Activated naive CD8-positive, alpha-beta T cell (primary cell): ENCODE results near the gene AGBL4.

Source experiments
- H3K27ac Mint-ChIP-seq: one replicate; pipeline ENCODE4 v1.8.0; 2021; ENCODE audit warnings: mixed read lengths
- H3K27me3 Mint-ChIP-seq: one replicate; pipeline ENCODE4 v1.8.0; 2021; ENCODE audit warnings: mixed read lengths
- H3K36me3 Mint-ChIP-seq: one replicate; pipeline ENCODE4 v1.8.0; 2021; ENCODE audit warnings: mixed read lengths
- H3K4me1 Mint-ChIP-seq: one replicate; pipeline ENCODE4 v1.8.0; 2021; ENCODE audit warnings: low read depth, mixed read lengths
- H3K4me3 Mint-ChIP-seq: one replicate; pipeline ENCODE4 v1.8.0; 2021; ENCODE audit warnings: mild to moderate bottlenecking, mixed read lengths
- H3K9me3 Mint-ChIP-seq: one replicate; pipeline ENCODE4 v1.8.0; 2021; ENCODE audit warnings: low read depth, mixed read lengths

The AGBL4 gene

GRCh38 chr1:49424782-49425181 lies 599.0 kb downstream of the AGBL4 start:
- Mint-ChIP-seq H3K36me3 (no peaks in the 10 kb centered on the region), H3K27ac (no peak overlapping the region), H3K9me3 (peaks cover 8% of the 10 kb centered on the region), H3K4me3 (no peak overlapping the region), H3K27me3 (no peaks in the 10 kb centered on the region), H3K4me1 (no peaks in the 10 kb centered on the region)

DNA sequence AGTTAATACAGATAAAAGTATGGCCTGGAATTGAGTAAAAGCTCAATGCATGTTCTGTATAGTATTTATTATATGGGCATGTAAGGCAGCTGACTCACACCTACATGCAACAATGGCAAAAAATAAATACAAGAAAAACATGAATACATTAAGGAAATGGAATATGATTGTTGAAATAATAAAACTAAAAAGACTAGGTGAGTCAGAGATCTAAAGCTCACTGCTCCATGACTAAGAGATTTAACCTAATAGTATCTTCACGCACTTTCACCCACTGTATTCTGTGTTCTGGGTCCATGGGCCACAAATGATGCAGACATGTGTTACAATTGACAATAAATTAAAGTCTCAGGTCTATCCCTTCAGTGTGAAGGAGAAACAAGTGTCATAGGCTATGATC lies 607.0 kb downstream of the AGBL4 start:
- no peak overlapping the region for H3K4me3 Mint-ChIP-seq

GRCh38 chr1:49408346-49408745 lies 615.4 kb downstream of the AGBL4 start:
- Mint-ChIP-seq H3K27me3 (peaks cover 9% of the 10 kb centered on the region), H3K36me3 (no peaks in the 10 kb centered on the region), H3K9me3 (no peaks in the 10 kb centered on the region), H3K27ac (no peak overlapping the region), H3K4me1 (no peaks in the 10 kb centered on the region), H3K4me3 (no peak overlapping the region)

More for the DNA sequence above, 607.0 kb downstream of the AGBL4 start:
- no peak overlapping the region for H3K27ac Mint-ChIP-seq
- no peaks in the 10 kb centered on the region for H3K27me3 Mint-ChIP-seq
- H3K9me3 Mint-ChIP-seq: no peaks in the 10 kb centered on the region
- no peaks in the 10 kb centered on the region for H3K4me1 Mint-ChIP-seq
- H3K36me3 Mint-ChIP-seq: no peaks in the 10 kb centered on the region

- Mint-ChIP-seq H3K27ac (no peak overlapping the region), H3K4me1 (no peaks in the 10 kb centered on the region), H3K4me3 (no peak overlapping the region), H3K27me3 (no peaks in the 10 kb centered on the region), H3K9me3 (no peaks in the 10 kb centered on the region), H3K36me3 (no peaks in the 10 kb centered on the region)
Observed at GRCh38 chr1:49397086-49397485, 626.7 kb downstream of the AGBL4 start.

GRCh38 chr1:49394200-49394599 lies 629.6 kb downstream of the AGBL4 start:
- H3K36me3 Mint-ChIP-seq: no peaks in the 10 kb centered on the region
- no peaks in the 10 kb centered on the region for H3K4me1 Mint-ChIP-seq
- H3K27me3 Mint-ChIP-seq: no peaks in the 10 kb centered on the region
- H3K9me3 Mint-ChIP-seq: no peaks in the 10 kb centered on the region
- no peak overlapping the region for H3K27ac Mint-ChIP-seq
- no peak overlapping the region for H3K4me3 Mint-ChIP-seq

GRCh38 chr1:49389699-49390098 lies 634.1 kb downstream of the AGBL4 start:
- Mint-ChIP-seq H3K27ac (no peak overlapping the region), H3K9me3 (no peaks in the 10 kb centered on the region)

GRCh38 chr1:49364676-49365075 lies 659.1 kb downstream of the AGBL4 start:
- no peak overlapping the region for H3K4me3 Mint-ChIP-seq
- peaks cover 4% of the 10 kb centered on the region for H3K9me3 Mint-ChIP-seq
- no peaks in the 10 kb centered on the region for H3K36me3 Mint-ChIP-seq
- H3K4me1 Mint-ChIP-seq: no peaks in the 10 kb centered on the region
- H3K27me3 Mint-ChIP-seq: peaks cover 2% of the 10 kb centered on the region
- H3K27ac Mint-ChIP-seq: no peak overlapping the region

More at GRCh38 chr1:49389699-49390098, 634.1 kb downstream of the AGBL4 start:
- Mint-ChIP-seq H3K36me3 (no peaks in the 10 kb centered on the region), H3K4me1 (no peaks in the 10 kb centered on the region), H3K27me3 (no peaks in the 10 kb centered on the region), H3K4me3 (no peak overlapping the region)

DNA sequence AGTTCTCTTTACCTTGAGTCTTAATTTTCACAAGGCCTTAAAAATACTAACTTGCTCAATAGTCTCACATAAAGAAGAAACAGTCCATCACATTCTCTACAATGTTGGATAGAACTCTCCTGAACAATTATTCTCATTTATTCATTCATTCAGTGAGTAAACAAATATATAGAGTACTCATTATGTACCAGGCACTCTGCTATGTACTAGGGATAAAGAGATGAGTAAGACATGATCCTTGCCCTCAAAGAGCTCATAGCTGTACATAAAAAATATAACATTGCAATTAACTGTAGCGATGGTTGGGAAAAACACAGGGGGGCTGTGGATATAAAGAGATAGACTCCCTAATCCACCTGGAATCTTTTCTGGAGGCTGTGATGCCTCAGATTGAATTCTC lies 660.1 kb downstream of the AGBL4 start:
- H3K4me1 Mint-ChIP-seq: no peaks in the 10 kb centered on the region
- H3K36me3 Mint-ChIP-seq: no peaks in the 10 kb centered on the region

DNA sequence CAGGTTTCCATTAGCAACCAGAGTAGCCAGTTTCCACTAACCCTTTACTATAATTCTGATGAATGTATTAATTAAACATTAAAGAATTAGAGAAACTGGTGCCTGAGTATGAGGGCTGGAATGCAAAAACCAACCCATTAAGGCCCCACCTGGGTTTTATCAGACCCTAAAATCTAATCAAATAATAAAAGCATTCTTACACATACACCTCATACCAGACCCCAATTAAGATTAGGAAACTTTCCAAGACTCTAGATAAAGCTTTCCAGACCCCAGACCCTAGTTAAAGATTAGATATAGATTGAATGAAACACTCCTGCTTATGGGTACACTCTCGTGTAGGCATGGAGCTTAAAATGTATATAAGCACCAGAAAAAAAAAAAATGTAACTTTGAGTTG lies 665.7 kb downstream of the AGBL4 start:
- H3K9me3 Mint-ChIP-seq: peaks cover 4% of the 10 kb centered on the region
- H3K36me3 Mint-ChIP-seq: no peaks in the 10 kb centered on the region
- H3K27ac Mint-ChIP-seq: no peak overlapping the region
- no peaks in the 10 kb centered on the region for H3K4me1 Mint-ChIP-seq
- H3K4me3 Mint-ChIP-seq: no peak overlapping the region
- peaks cover 2% of the 10 kb centered on the region for H3K27me3 Mint-ChIP-seq

More for the DNA sequence above, 660.1 kb downstream of the AGBL4 start:
- Mint-ChIP-seq H3K27ac (no peak overlapping the region), H3K9me3 (peaks cover 4% of the 10 kb centered on the region), H3K27me3 (peaks cover 2% of the 10 kb centered on the region), H3K4me3 (no peak overlapping the region)

DNA sequence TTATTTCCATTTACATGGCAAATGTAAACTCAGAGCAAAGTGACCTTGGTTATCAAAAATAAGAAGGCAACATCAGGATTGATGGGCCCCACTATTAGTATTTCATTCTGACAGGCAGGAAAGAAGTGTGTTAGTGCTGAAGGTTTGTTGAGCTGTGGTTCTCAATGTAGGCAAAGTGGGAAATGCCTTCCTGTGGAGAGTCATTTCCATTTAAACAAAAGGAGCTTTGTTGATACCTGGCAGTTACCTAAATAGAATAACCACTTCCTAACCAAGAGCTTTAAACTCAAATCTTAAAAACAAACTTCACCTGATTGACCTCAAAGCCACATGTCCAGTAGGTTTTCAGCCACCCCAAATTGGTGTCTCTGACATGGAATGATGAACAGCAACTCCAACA lies 667.2 kb downstream of the AGBL4 start:
- H3K27ac Mint-ChIP-seq: no peak overlapping the region
- H3K4me1 Mint-ChIP-seq: no peaks in the 10 kb centered on the region
- H3K36me3 Mint-ChIP-seq: no peaks in the 10 kb centered on the region
- no peak overlapping the region for H3K4me3 Mint-ChIP-seq
- H3K27me3 Mint-ChIP-seq: peaks cover under 1% of the 10 kb centered on the region
- peaks cover under 1% of the 10 kb centered on the region for H3K9me3 Mint-ChIP-seq

DNA sequence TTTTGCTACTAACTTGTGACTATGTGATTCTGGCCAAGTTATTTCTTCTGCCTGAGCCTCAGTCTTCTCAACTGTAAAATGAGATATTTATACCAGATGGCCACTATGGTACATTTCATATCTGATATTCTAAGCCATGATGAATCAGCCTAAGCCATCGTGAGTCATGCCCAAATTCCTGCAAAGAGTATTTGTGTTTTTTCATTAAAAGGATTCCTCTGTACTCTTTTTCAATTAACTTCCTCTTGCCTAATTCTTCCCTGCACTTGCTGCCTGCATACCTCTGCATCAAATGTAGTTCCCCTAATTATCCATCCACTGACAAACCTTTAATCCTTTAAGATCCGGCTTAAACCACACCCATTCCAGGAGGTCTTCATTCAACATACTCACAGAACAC lies 672.0 kb downstream of the AGBL4 start:
- Mint-ChIP-seq H3K27ac (no peak overlapping the region), H3K27me3 (no peaks in the 10 kb centered on the region), H3K4me3 (no peak overlapping the region), H3K36me3 (no peaks in the 10 kb centered on the region), H3K9me3 (no peaks in the 10 kb centered on the region), H3K4me1 (no peaks in the 10 kb centered on the region)

DNA sequence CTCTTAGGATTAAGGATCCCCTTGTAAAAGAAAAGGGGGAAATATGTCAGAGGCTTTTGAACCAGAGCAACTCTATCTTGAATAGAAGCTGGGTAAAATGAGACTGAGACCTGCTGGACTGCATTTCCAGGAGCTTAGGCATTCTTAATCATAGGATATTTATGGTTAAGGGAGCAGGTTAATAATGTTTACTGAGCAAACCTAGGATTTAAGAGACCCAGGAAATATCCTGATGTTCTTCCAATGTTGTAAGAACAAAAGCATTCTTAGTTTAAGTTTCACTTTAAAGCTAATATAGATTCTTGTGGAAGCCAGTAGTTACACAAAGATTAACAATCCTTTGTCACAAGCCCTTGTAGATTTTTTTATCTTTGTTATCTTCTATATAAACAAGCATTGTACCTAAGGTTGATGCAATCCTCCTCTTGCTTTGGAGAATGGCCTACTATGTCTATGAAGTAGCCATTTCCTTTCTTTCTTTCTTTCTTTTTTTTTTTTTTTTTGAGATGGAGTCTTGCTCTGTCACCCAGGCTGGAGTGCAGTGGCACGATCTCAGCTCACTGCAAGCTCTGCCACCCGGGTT lies 676.9 kb downstream of the AGBL4 start:
- Mint-ChIP-seq H3K27ac (no peak overlapping the region), H3K4me1 (no peaks in the 10 kb centered on the region), H3K9me3 (peaks cover 19% of the 10 kb centered on the region), H3K27me3 (no peaks in the 10 kb centered on the region), H3K36me3 (no peaks in the 10 kb centered on the region), H3K4me3 (no peak overlapping the region)

DNA sequence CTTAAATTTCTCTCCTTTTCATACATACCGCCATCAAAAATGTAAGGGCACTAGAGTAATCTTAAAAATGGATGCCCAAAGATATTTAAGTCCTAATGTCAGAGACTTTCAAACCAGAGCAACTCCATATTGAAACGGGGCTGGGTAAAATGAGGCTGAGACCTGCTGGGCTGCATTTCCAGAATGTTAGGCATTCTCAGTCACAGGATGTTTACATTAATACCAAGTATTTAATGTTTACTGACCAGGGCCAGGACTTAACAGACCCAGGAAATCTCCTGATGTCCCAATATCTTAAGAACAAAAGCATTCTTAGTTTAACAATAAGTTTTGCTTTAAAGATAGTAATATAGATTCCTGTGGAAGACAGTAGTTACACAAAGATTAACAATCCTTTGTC lies 683.2 kb downstream of the AGBL4 start:
- H3K27ac Mint-ChIP-seq: no peak overlapping the region
- H3K4me3 Mint-ChIP-seq: no peak overlapping the region
- no peaks in the 10 kb centered on the region for H3K36me3 Mint-ChIP-seq
- H3K4me1 Mint-ChIP-seq: no peaks in the 10 kb centered on the region
- H3K9me3 Mint-ChIP-seq: peaks cover 10% of the 10 kb centered on the region
- no peaks in the 10 kb centered on the region for H3K27me3 Mint-ChIP-seq

DNA sequence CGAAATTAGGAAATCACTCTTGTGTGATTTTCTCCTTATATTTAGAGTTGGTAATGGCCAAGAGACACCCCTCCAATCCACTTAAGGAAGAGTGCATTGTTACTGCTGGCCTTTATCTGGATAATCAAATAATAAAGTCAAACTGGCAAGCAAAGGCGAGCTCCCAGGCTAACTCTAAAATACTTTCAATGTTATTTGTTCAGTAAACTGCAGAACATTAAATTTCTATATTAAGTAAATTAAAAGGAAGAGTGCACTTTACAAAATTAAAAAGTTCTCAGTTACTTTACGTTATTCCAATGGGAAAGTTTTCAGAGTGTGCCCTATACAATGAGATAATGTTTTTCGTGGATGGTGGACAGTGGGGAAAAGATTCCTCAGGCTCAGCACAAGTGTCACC lies 684.7 kb downstream of the AGBL4 start:
- Mint-ChIP-seq H3K27me3 (no peaks in the 10 kb centered on the region), H3K27ac (no peak overlapping the region), H3K36me3 (no peaks in the 10 kb centered on the region), H3K9me3 (no peaks in the 10 kb centered on the region), H3K4me3 (no peak overlapping the region), H3K4me1 (no peaks in the 10 kb centered on the region)

GRCh38 chr1:49337251-49337650 lies 686.5 kb downstream of the AGBL4 start:
- H3K27me3 Mint-ChIP-seq: no peaks in the 10 kb centered on the region
- no peaks in the 10 kb centered on the region for H3K36me3 Mint-ChIP-seq
- H3K4me3 Mint-ChIP-seq: no peak overlapping the region
- H3K9me3 Mint-ChIP-seq: no peaks in the 10 kb centered on the region
- H3K4me1 Mint-ChIP-seq: no peaks in the 10 kb centered on the region
- no peak overlapping the region for H3K27ac Mint-ChIP-seq

DNA sequence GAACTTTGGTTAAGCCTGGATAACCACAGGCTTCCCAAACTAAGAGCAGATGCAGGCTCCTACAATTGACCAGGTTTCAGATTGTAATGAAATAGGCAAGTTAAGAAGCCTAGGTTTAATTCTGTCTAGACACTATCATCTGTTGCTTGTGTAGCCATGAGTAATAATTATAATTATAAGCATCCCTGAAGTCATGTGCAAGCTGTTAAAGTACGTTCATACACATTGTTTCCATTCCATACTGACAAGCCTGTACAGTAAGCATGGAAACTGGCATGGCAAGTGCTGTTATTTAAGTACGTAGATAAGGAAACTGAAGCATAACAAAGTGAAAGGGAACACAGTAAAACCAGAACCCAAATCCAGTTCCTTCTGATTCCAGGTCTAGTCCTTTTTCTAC lies 689.8 kb downstream of the AGBL4 start:
- Mint-ChIP-seq H3K27ac (no peak overlapping the region), H3K4me1 (no peaks in the 10 kb centered on the region), H3K27me3 (no peaks in the 10 kb centered on the region), H3K36me3 (no peaks in the 10 kb centered on the region), H3K9me3 (no peaks in the 10 kb centered on the region), H3K4me3 (no peak overlapping the region)
